ENCODE data around the gene RXRA. TPM values are rescaled to one million over a fixed set of nuclear protein-coding genes. Genes with fewer than 3 reads are reported as not detected.

RXRA gene
- total RNA-seq, 1 donor from 2014 or later, result 33.4 TPM

GRCh38 chr9:134314950-134315715 lies 11.1 kb upstream of the RXRA start:
- H3K9me3 ChIP-seq (ENCODE audit: insufficient read depth, low read depth, low read length), result peaks cover 2% of the 10 kb centered on the region
- no peaks in the 10 kb centered on the region for H3K79me2 ChIP-seq (ENCODE audit: insufficient read depth, low read length)
- FAIRE-seq (no peak), DNase-seq (ENCODE audit: low read depth) (no peak)
- no peaks in the 10 kb centered on the region for H3K27me3 ChIP-seq (ENCODE audit: insufficient read depth, low read length)
- no peak overlapping the region for H3K9ac ChIP-seq (ENCODE audit: low read length)
- H3K4me3 ChIP-seq (ENCODE audit: insufficient read depth, low read depth, low read length), result no peak overlapping the region
- peaks cover 25% of the 10 kb centered on the region for H3K4me1 ChIP-seq (ENCODE audit: insufficient read depth, low read length)
- H3K27me3 Mint-ChIP-seq (ENCODE audit: low read depth, unreplicated experiment), result no peaks in the 10 kb centered on the region
- peaks cover 10% of the 10 kb centered on the region for H3K9me3 Mint-ChIP-seq (ENCODE audit: unreplicated experiment)
- H3K27ac Mint-ChIP-seq (ENCODE audit: unreplicated experiment), result no peak overlapping the region
- no peak overlapping the region for H3K27ac ChIP-seq (ENCODE audit: low read depth, low read length)
- peaks cover 3% of the 10 kb centered on the region for H4K20me1 ChIP-seq (ENCODE audit: insufficient read depth, low read length)
- H3K36me3 ChIP-seq (ENCODE audit: insufficient read depth, low read length), result no peaks in the 10 kb centered on the region
- no peak overlapping the region for H2AFZ ChIP-seq (ENCODE audit: low read depth, low read length)
- no peak overlapping the region for H3K4me2 ChIP-seq (ENCODE audit: low read length)
- peaks cover 3% of the 10 kb centered on the region for H3K36me3 Mint-ChIP-seq (ENCODE audit: low read depth, unreplicated experiment)
- TF ChIP-seq, protein P1, sequence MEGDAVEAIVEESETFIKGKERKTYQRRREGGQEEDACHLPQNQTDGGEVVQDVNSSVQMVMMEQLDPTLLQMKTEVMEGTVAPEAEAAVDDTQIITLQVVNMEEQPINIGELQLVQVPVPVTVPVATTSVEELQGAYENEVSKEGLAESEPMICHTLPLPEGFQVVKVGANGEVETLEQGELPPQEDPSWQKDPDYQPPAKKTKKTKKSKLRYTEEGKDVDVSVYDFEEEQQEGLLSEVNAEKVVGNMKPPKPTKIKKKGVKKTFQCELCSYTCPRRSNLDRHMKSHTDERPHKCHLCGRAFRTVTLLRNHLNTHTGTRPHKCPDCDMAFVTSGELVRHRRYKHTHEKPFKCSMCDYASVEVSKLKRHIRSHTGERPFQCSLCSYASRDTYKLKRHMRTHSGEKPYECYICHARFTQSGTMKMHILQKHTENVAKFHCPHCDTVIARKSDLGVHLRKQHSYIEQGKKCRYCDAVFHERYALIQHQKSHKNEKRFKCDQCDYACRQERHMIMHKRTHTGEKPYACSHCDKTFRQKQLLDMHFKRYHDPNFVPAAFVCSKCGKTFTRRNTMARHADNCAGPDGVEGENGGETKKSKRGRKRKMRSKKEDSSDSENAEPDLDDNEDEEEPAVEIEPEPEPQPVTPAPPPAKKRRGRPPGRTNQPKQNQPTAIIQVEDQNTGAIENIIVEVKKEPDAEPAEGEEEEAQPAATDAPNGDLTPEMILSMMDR (IDR thresholded peaks at IDR 0.05; ENCODE audit: insufficient read depth, low read depth, low read length), result no peak
- no peak for TF ChIP-seq EZH2 (IDR thresholded peaks at IDR 0.05; ENCODE audit: insufficient read depth, low read length)
- H3K4me1 Mint-ChIP-seq (ENCODE audit: low read depth, unreplicated experiment), result peaks cover 21% of the 10 kb centered on the region
- H3K4me3 Mint-ChIP-seq (ENCODE audit: unreplicated experiment), result no peak overlapping the region

DNA sequence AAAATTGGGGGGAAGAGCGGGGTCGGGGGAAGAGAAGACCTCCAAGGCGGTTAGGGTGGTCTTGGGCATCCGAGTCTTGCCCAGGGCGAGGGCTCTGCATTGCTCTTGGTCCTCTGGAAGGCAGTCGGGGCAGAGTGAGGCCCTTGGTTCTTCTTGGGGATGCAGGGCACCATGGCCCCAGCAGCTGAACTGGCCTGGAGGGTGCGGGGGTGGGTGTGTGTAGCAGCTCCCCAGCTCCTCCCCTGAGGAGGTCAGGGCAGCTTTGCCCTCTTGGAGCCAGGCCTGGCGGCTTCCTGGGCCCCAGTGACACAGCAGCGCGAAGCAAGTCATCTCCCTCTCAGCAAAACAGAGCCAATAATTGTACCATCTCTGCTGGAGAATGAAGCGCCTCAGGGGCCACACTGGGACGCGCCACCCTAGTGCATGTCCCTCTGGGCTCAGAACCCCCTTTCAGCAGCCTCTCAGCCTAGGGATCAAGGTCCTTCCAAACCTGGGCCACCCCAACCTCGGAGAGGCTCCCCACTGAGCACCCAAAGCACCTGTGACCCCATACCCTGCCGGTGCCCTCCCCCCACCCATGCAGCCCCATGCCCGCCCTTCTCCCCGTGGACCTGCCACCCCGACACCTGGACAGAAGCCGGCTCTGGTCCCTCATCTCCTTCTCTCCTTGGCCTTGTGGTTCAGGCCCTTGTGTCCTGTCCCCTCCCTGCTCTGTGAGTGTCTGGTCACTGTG lies 10.4 kb upstream of the RXRA start:
- H3K4me3 Mint-ChIP-seq (ENCODE audit: unreplicated experiment), result no peak overlapping the region
- H3K4me1 Mint-ChIP-seq (ENCODE audit: low read depth, unreplicated experiment), result peaks cover 27% of the 10 kb centered on the region
- Histone ChIP-seq H2AFZ (ENCODE audit: low read depth, low read length) (no peak overlapping the region), H3K36me3 (ENCODE audit: insufficient read depth, low read length) (no peaks in the 10 kb centered on the region), H3K4me3 (ENCODE audit: insufficient read depth, low read depth, low read length) (no peak overlapping the region), H3K27ac (ENCODE audit: low read depth, low read length) (no peak overlapping the region), H3K9ac (ENCODE audit: low read length) (no peak overlapping the region), H3K9me3 (ENCODE audit: insufficient read depth, low read depth, low read length) (peaks cover 2% of the 10 kb centered on the region), H3K4me1 (ENCODE audit: insufficient read depth, low read length) (peaks cover 26% of the 10 kb centered on the region), H3K4me2 (ENCODE audit: low read length) (no peak overlapping the region), H4K20me1 (ENCODE audit: insufficient read depth, low read length) (peaks cover 3% of the 10 kb centered on the region), H3K79me2 (ENCODE audit: insufficient read depth, low read length) (no peaks in the 10 kb centered on the region), H3K27me3 (ENCODE audit: insufficient read depth, low read length) (no peaks in the 10 kb centered on the region)
- no peak for TF ChIP-seq EZH2 (IDR thresholded peaks at IDR 0.05; ENCODE audit: insufficient read depth, low read length)
- TF ChIP-seq, protein P1 (IDR thresholded peaks at IDR 0.05; ENCODE audit: insufficient read depth, low read depth, low read length), result no peak
- H3K27ac Mint-ChIP-seq (ENCODE audit: unreplicated experiment), result no peak overlapping the region
- FAIRE-seq, result no peak
- H3K36me3 Mint-ChIP-seq (ENCODE audit: low read depth, unreplicated experiment), result peaks cover 3% of the 10 kb centered on the region
- no peak for DNase-seq (ENCODE audit: low read depth)
- H3K27me3 Mint-ChIP-seq (ENCODE audit: low read depth, unreplicated experiment), result no peaks in the 10 kb centered on the region
- peaks cover 10% of the 10 kb centered on the region for H3K9me3 Mint-ChIP-seq (ENCODE audit: unreplicated experiment)

Measured in astrocyte (in vitro differentiated cells and primary cell).